ENCODE results near the gene ACTN4. TPM values are rescaled to one million over a fixed set of nuclear protein-coding genes. Genes with fewer than 3 reads are reported as not detected.

The ACTN4 gene
- polyA plus RNA-seq, 4 donors = 664 to 751 (median 665) TPM

Other genes with a start within 250 kb of the ACTN4 start
- 10 to 100 TPM; 13.2 to 18.0 (median 13.9) TPM for gene FAM98C, start 244.6 kb upstream of the ACTN4 start, polyA plus RNA-seq (ENCODE audit: insufficient read length in 4 of 4)
- gene RASGRP4, start 221.4 kb upstream of the ACTN4 start, polyA plus RNA-seq (ENCODE audit: insufficient read length in 4 of 4) = 1 to 10 TPM in 1 of 4 donors, under 1 TPM in 3; 0.53 to 1.3 (median 0.84) TPM
- 1 to 10 TPM; 4.5 to 5.0 (median 4.8) TPM for gene RYR1, start 214.0 kb upstream of the ACTN4 start, polyA plus RNA-seq (ENCODE audit: insufficient read length in 4 of 4)
- gene MAP4K1, start 29.7 kb upstream of the ACTN4 start, polyA plus RNA-seq (ENCODE audit: insufficient read length in 4 of 4) = 1 to 10 TPM; 2.5 to 4.1 (median 3.5) TPM
- gene EIF3K, start 28.5 kb upstream of the ACTN4 start, polyA plus RNA-seq (ENCODE audit: insufficient read length in 4 of 4) = 100 to 1,000 TPM; 307 to 353 (median 328) TPM
- 1 to 10 TPM; 3.3 to 7.6 (median 6.2) TPM for gene CAPN12, start 96.8 kb downstream of the ACTN4 start, polyA plus RNA-seq (ENCODE audit: insufficient read length in 4 of 4)
- 1 to 10 TPM in 1 of 4 donors, under 1 TPM in 3; 0.29 to 1.2 (median 0.71) TPM for gene LGALS7, start 125.9 kb downstream of the ACTN4 start, polyA plus RNA-seq (ENCODE audit: insufficient read length in 4 of 4)
- gene LGALS7B, start 141.6 kb downstream of the ACTN4 start, polyA plus RNA-seq (ENCODE audit: insufficient read length in 4 of 4) = 1 to 10 TPM in 2 of 4 donors, under 1 TPM in 1, not detected in 1; 0.80 to 2.6 (median 2.1) TPM
- gene LGALS4, start 165.3 kb downstream of the ACTN4 start, polyA plus RNA-seq (ENCODE audit: insufficient read length in 4 of 4) = 1 to 10 TPM; 1.1 to 2.1 (median 1.5) TPM
- 100 to 1,000 TPM; 136 to 179 (median 139) TPM for gene ECH1, start 184.1 kb downstream of the ACTN4 start, polyA plus RNA-seq (ENCODE audit: insufficient read length in 4 of 4)
- 100 to 1,000 TPM; 471 to 524 (median 503) TPM for gene HNRNPL, start 202.3 kb downstream of the ACTN4 start, polyA plus RNA-seq (ENCODE audit: insufficient read length in 4 of 4)
- 1 to 10 TPM; 7.5 to 9.9 (median 8.9) TPM for gene RINL, start 230.6 kb downstream of the ACTN4 start, polyA plus RNA-seq (ENCODE audit: insufficient read length in 4 of 4)